HG03103 (cell line): Measurements from ENCODE around the gene CD180.

Experiments used
- ATAC-seq: cut with Tn5 transposase; IDR thresholded peaks from one replicate; pipeline ENCODE4 v1.9.1; 2021; ENCODE audit warnings: low read depth; ENCODE audit not compliant: unreplicated experiment

The CD180 gene

DNA sequence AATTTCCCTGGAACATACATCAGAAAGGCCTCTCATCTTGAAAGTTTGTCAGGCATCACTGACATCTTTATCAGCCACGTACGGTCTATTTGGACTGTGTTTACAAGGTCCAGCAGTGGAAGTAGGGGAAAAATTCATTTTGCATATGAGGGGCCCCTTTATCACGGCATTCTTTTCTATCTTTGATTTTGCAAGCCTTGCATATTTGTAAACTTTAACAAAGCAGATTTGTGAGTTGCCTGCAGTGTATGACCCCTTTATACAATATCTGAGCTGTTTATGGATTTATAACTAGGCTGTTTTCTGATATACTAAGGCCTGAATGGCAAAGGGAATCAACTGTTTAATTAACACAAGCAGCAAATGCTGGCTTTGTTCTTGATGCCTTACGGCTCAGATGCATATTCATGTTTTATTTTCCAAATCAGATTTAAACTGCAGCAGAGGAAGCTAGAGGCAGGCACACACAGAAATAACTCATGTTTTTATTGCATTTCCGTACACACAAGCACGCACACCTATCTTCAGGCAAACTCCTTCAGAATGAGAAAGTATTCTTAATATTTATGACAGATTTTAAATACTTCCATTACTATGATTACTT, 61.1 kb downstream of the CD180 start:
- no peak for ATAC-seq

GRCh38 chr5:67133776-67134175, 62.8 kb downstream of the CD180 start:
- ATAC-seq = no peak

DNA sequence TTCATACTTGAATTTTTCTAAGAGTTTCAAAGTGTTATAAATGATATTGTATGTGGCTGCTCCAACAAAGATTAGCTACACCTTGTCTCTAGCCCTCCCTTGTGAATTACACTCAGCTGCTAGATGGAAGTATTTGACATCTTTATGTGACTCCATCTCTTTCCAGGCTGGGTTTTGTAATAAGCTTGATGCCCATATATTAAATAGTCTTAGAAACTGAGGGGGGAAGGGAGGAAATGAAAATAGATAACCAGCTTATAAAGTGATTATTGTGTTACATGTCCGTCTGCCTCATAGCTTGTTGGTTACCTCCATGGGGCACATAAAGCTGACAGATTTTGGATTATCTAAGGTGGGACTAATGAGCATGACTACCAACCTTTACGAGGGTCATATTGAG, 63.4 kb downstream of the CD180 start:
- ATAC-seq = no peak

GRCh38 chr5:67129768-67130167, 66.8 kb downstream of the CD180 start:
- no peak for ATAC-seq
